ENCODE data around the gene RANBP3. TPM values are rescaled to one million over a fixed set of nuclear protein-coding genes. Genes with fewer than 3 reads are reported as not detected.

RANBP3 gene
- total RNA-seq, 2 donors from 2014 or later, result 77.4 to 81.4 TPM

DNA sequence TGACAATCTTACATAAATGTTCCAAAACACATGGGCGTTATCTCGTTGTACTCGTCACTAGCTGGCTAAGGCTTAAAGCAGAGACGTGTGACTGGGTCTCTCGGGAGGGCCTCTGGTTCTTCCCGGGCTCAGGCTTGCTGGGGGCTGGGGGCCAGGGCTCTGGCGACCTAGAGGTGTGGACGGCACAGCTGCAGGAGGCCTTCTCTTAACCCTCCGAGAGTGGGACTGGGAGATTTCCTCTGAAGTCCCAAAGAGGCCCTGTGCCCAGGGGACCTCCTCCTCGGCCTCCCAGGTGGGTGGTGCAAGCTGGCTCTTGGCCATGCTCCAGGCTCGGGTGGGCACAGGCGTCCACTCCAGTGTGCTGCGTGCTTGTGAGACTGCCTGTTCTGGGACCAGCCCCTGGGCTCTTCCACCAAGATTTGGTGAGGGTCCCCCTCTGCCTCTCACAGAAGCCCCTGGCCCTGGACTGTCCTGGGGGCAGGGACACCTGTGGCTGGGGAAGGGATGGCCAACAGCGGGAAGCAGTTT, 61.7 kb downstream of the RANBP3 start:
- no peak overlapping the region for H3K27ac Mint-ChIP-seq
- Histone ChIP-seq H3K9ac (ENCODE audit: extremely low read depth, low read length, poor library complexity, severe bottlenecking) (no peak overlapping the region), H3K4me3 (ENCODE audit: low read length) (no peak overlapping the region), H3K27me3 (ENCODE audit: control insufficient read depth, insufficient read depth, low read length, poor library complexity, severe bottlenecking) (no peaks in the 10 kb centered on the region), H3K36me3 (ENCODE audit: control insufficient read depth, insufficient read depth, low read length) (peaks cover 23% of the 10 kb centered on the region), H3K27ac (ENCODE audit: low read depth, low read length) (no peak overlapping the region), H3K4me1 (ENCODE audit: control insufficient read depth, insufficient read depth, low read length) (no peaks in the 10 kb centered on the region), H3K9me3 (ENCODE audit: control insufficient read depth, low read length) (no peaks in the 10 kb centered on the region)
- no peak for DNase-seq
- no peaks in the 10 kb centered on the region for H3K4me1 Mint-ChIP-seq
- WGBS, 2 experiments (ENCODE audit: insufficient coverage in 1 of 2, insufficient read length in 1 of 2), result 92 to 96% methylated on average over 11 to 14 of the region's 14 CpGs
- no peaks in the 10 kb centered on the region for H3K27me3 Mint-ChIP-seq (ENCODE audit: insufficient read depth)
- H3K9me3 Mint-ChIP-seq, result no peaks in the 10 kb centered on the region
- TF ChIP-seq, protein P1, sequence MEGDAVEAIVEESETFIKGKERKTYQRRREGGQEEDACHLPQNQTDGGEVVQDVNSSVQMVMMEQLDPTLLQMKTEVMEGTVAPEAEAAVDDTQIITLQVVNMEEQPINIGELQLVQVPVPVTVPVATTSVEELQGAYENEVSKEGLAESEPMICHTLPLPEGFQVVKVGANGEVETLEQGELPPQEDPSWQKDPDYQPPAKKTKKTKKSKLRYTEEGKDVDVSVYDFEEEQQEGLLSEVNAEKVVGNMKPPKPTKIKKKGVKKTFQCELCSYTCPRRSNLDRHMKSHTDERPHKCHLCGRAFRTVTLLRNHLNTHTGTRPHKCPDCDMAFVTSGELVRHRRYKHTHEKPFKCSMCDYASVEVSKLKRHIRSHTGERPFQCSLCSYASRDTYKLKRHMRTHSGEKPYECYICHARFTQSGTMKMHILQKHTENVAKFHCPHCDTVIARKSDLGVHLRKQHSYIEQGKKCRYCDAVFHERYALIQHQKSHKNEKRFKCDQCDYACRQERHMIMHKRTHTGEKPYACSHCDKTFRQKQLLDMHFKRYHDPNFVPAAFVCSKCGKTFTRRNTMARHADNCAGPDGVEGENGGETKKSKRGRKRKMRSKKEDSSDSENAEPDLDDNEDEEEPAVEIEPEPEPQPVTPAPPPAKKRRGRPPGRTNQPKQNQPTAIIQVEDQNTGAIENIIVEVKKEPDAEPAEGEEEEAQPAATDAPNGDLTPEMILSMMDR (conservative IDR thresholded peaks at IDR 0.05), result no peak
- H3K4me3 Mint-ChIP-seq, result no peak overlapping the region
- peaks cover 25% of the 10 kb centered on the region for H3K36me3 Mint-ChIP-seq (ENCODE audit: low read depth)

DNA sequence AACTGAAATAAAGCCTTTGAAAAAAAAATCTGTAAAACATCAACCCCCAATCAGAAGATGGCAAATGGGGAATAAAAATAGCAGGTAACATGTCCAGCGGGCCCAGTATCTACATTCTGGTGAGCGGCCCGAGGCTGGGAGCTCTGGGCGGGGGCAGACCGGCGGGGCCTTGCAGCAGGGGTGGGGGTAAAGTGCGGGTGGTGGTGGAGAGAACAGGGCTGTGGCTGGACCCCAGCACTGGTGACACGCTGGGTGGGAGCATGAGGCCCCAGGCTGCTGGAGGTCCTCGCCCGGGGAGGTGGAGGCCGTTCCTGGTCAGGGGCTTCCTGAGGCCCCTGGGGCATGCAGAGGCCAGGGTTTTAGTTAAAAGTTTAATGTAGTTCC, 62.2 kb downstream of the RANBP3 start:
- Mint-ChIP-seq H3K4me1 (no peaks in the 10 kb centered on the region), H3K4me3 (no peak overlapping the region), H3K9me3 (no peaks in the 10 kb centered on the region), H3K27me3 (ENCODE audit: insufficient read depth) (no peaks in the 10 kb centered on the region), H3K27ac (no peak overlapping the region), H3K36me3 (ENCODE audit: low read depth) (peaks cover 24% of the 10 kb centered on the region)
- no peak overlapping the region for H3K27ac ChIP-seq (ENCODE audit: low read depth, low read length)
- TF ChIP-seq, protein P1 (conservative IDR thresholded peaks at IDR 0.05), result no peak
- no peaks in the 10 kb centered on the region for H3K4me1 ChIP-seq (ENCODE audit: control insufficient read depth, insufficient read depth, low read length)
- peaks cover 25% of the 10 kb centered on the region for H3K36me3 ChIP-seq (ENCODE audit: control insufficient read depth, insufficient read depth, low read length)
- no peak overlapping the region for H3K4me3 ChIP-seq (ENCODE audit: low read length)
- 97 to 100% methylated on average over 3 to 10 of the region's 11 CpGs for WGBS, 2 experiments (ENCODE audit: insufficient coverage in 1 of 2, insufficient read length in 1 of 2)
- DNase-seq, result no peak
- H3K9me3 ChIP-seq (ENCODE audit: control insufficient read depth, low read length), result no peaks in the 10 kb centered on the region
- H3K9ac ChIP-seq (ENCODE audit: extremely low read depth, low read length, poor library complexity, severe bottlenecking), result no peak overlapping the region
- H3K27me3 ChIP-seq (ENCODE audit: control insufficient read depth, insufficient read depth, low read length, poor library complexity, severe bottlenecking), result no peaks in the 10 kb centered on the region

DNA sequence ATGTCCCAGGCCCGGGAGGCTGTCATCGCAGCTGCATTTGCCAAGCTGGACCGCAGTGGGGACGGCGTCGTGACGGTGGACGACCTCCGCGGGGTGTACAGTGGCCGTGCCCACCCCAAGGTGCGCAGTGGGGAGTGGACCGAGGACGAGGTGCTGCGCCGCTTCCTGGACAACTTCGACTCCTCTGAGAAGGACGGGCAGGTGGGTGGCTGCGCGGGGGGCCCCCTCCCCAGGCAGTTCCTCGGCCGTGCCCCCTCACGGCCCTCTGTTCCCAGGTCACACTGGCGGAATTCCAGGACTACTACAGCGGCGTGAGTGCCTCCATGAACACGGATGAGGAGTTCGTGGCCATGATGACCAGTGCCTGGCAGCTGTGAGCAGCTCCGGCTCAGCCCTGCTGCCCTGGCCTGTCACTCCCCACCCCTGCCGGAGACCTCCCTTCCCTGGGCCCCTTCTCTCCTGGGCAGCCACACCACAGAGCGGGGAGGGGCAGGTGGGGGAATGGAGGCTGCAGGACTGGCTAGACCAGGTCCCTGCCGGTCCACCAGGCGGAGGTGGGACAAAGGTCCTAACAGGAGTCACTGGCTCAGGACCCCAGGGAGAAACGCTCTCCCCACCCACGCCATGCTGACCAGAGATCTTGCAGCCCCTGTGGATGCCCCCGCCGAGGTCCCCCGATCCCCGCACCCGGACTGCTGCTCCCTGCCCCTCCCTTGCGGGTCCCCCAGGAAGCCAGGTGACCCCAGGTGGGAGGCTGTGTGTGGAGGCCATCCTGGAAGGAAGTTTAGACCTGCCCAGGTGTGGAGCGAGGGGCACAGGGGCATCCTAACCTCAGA, 62.8 kb downstream of the RANBP3 start:
- Histone ChIP-seq H3K9me3 (ENCODE audit: control insufficient read depth, low read length) (no peaks in the 10 kb centered on the region), H3K27me3 (ENCODE audit: control insufficient read depth, insufficient read depth, low read length, poor library complexity, severe bottlenecking) (no peaks in the 10 kb centered on the region), H3K4me3 (ENCODE audit: low read length) (no peak overlapping the region), H3K9ac (ENCODE audit: extremely low read depth, low read length, poor library complexity, severe bottlenecking) (no peak overlapping the region), H3K27ac (ENCODE audit: low read depth, low read length) (no peak overlapping the region), H3K36me3 (ENCODE audit: control insufficient read depth, insufficient read depth, low read length) (peaks cover 25% of the 10 kb centered on the region), H3K4me1 (ENCODE audit: control insufficient read depth, insufficient read depth, low read length) (no peaks in the 10 kb centered on the region)
- no peaks in the 10 kb centered on the region for H3K4me1 Mint-ChIP-seq
- WGBS, 2 experiments (ENCODE audit: insufficient coverage in 1 of 2, insufficient read length in 1 of 2), result 95% methylated on average over 23 to 40 of the region's 42 CpGs
- no peak overlapping the region for H3K4me3 Mint-ChIP-seq
- H3K36me3 Mint-ChIP-seq (ENCODE audit: low read depth), result peaks cover 22% of the 10 kb centered on the region
- TF ChIP-seq, protein P1 (conservative IDR thresholded peaks at IDR 0.05), result no peak
- no peaks in the 10 kb centered on the region for H3K9me3 Mint-ChIP-seq
- DNase-seq, result no peak
- no peak overlapping the region for H3K27ac Mint-ChIP-seq
- no peaks in the 10 kb centered on the region for H3K27me3 Mint-ChIP-seq (ENCODE audit: insufficient read depth)

Measured in endodermal cell (in vitro differentiated cells).